GM21367 (cell line): Measurements from ENCODE around the gene H1-8.
"Not testable (repeated sequence)": the region's sequence is repeated elsewhere in the genome, so short reads cannot be mapped to it uniquely, and the experiment has no call there.

Experiments
- ATAC-seq: cut with Tn5 transposase; IDR thresholded peaks from one replicate; pipeline ENCODE4 v1.9.1; 2021; ENCODE audit not compliant: unreplicated experiment

H1-8 gene

GRCh38 chr3:129514563-129514962, 28.4 kb upstream of the H1-8 start:
- no peak for ATAC-seq

DNA sequence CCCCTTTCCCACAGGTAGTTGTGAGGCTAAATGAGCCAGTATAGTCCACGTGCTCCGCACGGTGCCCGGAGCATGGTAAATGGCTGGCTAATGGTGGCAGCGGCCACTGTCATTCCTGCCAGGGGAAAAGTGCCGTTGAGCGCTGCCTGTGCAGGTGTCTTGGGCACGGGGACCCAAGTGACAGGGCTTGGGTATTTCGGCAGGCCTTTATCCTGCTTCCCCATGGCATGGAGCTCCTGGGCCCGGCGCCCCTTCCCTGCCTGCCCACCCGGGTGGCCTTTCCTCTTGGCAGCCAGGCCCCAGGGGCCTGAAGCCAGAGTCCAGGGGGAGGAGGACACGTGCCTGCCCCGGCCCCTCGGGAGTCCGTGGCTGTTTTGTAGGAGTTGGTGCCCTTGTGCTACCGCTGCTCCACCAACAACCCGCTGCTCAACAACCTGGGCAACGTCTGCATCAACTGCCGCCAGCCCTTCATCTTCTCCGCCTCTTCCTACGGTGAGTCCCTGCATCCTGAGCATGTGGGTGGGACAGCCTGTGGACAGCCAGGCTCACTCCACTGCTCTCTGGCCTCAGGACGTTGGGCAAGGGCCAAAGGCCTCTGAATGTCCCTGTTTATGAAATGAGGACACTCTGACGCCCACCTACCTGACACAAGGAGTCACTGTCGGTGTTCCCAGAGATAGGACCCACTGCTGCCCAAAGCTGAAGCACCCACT, 27.7 kb upstream of the H1-8 start:
- ATAC-seq: not testable (repeated sequence)

- not testable (repeated sequence) for ATAC-seq
Observed at GRCh38 chr3:129515821-129516432, 27.0 kb upstream of the H1-8 start.

DNA sequence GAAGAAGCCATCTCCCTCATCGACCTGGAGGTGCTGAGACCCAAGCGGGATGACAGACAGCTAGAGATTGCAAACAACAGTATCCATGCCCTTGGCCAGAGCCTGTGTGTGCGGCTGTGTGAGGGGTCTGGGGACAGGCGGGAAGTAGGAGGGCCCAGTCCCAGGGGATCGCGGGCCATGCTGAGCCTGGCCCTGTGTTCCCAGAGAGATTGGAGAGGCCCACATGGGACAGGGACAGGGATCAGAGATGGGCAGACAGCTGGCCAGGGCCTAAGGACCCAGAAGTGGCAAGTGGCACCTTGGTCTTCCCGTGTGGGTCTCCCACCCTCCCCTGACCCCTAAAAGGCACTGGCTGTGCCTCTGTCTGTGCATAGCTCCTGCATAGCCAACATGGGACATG, 25.5 kb upstream of the H1-8 start:
- no peak for ATAC-seq

GRCh38 chr3:129518038-129518561, 24.9 kb upstream of the H1-8 start:
- no peak for ATAC-seq

DNA sequence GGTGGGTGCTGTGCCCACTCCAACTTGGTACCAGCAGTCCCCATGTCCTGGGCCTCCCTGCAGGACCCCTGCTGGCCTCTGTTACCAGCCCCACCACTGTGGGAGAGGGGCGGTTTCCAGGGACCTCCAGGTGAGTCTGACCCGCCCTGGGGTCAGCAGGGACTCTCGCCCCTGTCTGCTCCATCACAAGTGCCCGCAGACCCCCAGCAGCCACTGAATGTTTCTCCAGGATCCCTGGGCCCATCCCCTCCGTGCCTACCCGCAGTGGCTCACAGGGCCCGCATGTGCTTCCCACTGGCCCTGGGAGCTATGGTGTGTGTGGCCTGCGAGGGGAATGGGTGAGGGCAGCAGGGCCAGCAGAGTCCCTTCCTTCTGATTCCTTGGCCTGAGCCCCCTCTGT, 24.4 kb upstream of the H1-8 start:
- ATAC-seq: no peak

DNA sequence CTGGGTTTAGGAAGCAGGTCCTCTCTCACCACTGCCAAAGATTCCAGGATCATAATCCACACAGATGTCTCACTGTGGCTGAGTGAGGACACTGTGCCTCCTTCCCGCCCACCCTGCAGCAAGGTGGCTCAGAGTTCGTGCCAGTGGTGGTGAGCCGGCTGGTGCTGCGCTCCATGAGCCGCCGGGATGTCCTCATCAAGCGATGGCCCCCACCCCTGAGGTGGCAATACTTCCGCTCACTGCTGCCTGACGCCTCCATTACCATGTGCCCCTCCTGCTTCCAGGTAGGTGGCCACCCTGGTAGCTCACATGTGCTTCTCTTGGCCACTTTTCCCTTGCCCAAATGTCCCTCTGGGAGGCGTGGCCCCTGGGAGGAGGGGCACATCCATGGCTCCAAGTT, 23.5 kb upstream of the H1-8 start:
- no peak for ATAC-seq

- ATAC-seq: no peak
Observed at GRCh38 chr3:129519896-129520715, 22.9 kb upstream of the H1-8 start.

- no peak for ATAC-seq
Observed at GRCh38 chr3:129520960-129521359, 22.0 kb upstream of the H1-8 start.

DNA sequence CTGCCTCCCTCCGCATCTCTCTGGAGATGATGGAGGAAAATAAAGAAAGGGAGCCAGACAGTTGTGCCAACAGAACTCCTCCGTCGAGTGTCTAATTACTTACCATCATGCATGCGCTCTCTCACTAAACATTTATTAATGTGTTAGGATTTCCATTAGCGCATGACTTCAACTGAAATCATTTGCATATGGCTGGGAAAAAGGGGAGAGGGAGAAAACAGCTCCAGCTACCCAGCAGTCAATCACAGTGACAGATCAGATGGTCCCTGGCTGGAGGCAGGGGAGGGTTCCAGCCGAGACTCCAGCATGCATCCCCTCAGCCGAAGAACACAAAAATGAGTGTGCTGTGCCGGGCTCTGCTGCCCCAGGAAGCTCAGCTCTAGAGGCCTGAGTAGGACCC, 21.4 kb upstream of the H1-8 start:
- ATAC-seq: no peak

DNA sequence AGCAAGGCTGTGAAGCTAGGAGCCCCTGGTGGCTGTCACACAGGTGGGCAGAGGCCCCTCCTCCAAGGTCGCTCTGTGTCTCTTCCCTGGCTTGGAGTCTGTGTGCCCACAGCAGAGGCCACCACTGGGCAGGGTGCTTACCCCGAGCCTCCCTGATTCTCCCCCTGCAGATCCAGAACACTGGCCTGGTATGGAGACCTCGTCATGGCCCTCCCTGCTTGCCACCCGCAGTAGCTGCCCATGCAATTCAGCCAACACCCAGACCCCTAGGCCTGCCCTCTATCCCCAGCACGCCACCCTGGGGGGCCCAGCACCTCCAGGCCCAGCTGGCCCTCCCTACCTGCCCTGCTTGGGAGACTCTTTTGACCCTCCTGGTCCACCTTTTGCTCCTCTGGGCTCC, 20.0 kb upstream of the H1-8 start:
- ATAC-seq: no peak

GRCh38 chr3:129524081-129524480, 18.9 kb upstream of the H1-8 start:
- ATAC-seq: no peak

DNA sequence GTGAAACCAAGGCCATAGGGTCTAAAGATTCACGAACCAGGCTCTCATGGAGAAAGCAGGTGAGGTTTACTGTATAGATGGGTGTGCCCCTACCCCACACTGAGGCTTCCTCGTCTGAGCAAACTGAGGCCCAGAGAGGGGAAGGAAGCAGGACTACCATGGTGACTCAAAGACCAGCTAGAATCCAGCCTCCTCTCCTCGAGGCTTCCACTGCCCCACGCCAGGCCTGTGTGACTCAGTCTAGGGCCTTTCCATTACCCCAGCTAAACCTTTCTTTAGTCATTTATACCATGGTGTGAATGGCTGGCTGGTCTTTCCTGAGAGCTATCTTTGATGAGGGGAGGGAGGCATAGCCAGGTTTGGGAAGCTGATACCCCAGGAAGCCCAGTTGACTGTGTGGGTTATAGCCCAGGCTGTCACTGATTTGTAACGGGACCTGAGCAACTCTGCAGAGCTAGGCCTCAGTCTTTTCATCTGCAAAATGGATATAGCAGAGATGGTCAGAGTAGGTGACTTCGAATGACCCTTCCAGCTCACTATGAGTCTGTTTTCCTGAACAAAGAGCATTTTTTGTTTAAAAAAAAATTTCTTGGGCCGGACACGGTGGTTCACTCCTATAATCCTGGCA, 17.5 kb upstream of the H1-8 start:
- ATAC-seq: no peak

- peak; percentile 85 for ATAC-seq
Observed at GRCh38 chr3:129526121-129526900, 16.7 kb upstream of the H1-8 start.

GRCh38 chr3:129527262-129527661, 15.7 kb upstream of the H1-8 start:
- no peak for ATAC-seq

DNA sequence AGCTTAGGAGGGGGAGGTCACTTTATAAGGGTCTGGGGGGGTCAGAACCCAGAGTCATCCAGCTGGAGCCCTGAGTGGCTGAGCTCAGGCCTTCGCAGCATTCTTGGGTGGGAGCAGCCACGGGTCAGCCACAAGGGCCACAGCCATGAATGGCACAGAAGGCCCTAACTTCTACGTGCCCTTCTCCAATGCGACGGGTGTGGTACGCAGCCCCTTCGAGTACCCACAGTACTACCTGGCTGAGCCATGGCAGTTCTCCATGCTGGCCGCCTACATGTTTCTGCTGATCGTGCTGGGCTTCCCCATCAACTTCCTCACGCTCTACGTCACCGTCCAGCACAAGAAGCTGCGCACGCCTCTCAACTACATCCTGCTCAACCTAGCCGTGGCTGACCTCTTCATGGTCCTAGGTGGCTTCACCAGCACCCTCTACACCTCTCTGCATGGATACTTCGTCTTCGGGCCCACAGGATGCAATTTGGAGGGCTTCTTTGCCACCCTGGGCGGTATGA, 14.3 kb upstream of the H1-8 start, which contains the start of gene RHO:
Gene RHO, plus strand, starts transcription at position 51 of the 512 bp plus-strand sequence. Its CDS starts 95 bp downstream, at position 146.
- no peak for ATAC-seq

DNA sequence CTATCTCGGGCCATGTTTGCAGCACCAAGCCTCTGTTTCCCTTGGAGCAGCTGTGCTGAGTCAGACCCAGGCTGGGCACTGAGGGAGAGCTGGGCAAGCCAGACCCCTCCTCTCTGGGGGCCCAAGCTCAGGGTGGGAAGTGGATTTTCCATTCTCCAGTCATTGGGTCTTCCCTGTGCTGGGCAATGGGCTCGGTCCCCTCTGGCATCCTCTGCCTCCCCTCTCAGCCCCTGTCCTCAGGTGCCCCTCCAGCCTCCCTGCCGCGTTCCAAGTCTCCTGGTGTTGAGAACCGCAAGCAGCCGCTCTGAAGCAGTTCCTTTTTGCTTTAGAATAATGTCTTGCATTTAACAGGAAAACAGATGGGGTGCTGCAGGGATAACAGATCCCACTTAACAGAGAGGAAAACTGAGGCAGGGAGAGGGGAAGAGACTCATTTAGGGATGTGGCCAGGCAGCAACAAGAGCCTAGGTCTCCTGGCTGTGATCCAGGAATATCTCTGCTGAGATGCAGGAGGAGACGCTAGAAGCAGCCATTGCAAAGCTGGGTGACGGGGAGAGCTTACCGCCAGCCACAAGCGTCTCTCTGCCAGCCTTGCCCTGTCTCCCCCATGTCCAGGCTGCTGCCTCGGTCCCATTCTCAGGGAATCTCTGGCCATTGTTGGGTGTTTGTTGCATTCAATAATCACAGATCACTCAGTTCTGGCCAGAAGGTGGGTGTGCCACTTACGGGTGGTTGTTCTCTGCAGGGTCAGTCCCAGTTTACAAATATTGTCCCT, 13.4 kb upstream of the H1-8 start:
- no peak for ATAC-seq

GRCh38 chr3:129530251-129530791, 12.7 kb upstream of the H1-8 start:
- no peak for ATAC-seq

DNA sequence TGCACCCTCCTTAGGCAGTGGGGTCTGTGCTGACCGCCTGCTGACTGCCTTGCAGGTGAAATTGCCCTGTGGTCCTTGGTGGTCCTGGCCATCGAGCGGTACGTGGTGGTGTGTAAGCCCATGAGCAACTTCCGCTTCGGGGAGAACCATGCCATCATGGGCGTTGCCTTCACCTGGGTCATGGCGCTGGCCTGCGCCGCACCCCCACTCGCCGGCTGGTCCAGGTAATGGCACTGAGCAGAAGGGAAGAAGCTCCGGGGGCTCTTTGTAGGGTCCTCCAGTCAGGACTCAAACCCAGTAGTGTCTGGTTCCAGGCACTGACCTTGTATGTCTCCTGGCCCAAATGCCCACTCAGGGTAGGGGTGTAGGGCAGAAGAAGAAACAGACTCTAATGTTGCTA, 12.2 kb upstream of the H1-8 start:
- no peak for ATAC-seq
